Stimulated activated CD8-positive, alpha-beta memory T cell treated with anti-CD3 and anti-CD28 coated beads, Interleukin-4, amount 100 ng/mL, for 24 hours (primary cell): ENCODE results near the gene KRTAP1-5.
"Not testable (repeated sequence)": the region's sequence is repeated elsewhere in the genome, so short reads cannot be mapped to it uniquely, and the experiment has no call there.

Experiments used
- DNase-seq: peaks from one replicate; pipeline ENCODE4 v3.0.0-alpha.2; 2020; ENCODE audit warnings: low read depth

The KRTAP1-5 gene

DNA sequence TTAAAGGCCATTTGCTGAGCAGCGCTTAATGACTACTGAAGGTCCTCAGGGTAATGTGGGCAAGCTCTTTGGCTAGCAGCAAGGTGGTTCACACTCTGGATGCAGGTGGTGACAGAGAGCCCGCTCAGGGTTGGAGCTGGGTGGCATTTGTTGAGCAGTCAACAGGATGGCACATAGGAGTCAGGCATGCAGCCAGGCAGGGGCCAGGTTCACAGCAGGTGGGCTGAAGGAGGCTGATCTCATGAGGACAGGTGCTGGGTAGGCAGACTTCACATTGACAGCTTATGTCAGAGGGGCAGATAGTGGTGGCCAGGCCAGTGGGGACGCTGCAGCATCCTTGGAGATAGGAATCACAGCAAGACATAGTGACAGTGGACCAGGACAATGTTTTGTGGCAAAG is 22.6 kb downstream of the KRTAP1-5 start:
- no peak for DNase-seq

DNA sequence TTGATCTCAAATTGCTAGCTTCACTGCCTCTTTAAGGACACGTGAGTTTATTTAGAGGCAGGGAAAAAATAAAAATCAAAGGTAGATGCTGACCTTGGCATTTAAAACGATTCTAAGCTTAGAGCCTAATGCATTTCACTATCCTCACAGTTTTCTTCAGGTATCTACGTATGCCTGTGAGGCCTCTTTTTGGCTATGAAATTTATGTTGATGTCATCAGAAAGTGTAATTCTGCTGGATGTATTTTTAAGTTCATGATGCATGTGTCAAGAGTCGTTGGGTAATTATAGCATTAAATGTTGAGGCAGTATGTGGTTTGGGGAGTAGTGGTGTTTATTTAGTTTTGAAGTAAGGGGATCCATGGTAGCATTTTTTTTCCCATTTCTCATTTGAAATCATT is 23.1 kb downstream of the KRTAP1-5 start:
- DNase-seq = no peak

DNA sequence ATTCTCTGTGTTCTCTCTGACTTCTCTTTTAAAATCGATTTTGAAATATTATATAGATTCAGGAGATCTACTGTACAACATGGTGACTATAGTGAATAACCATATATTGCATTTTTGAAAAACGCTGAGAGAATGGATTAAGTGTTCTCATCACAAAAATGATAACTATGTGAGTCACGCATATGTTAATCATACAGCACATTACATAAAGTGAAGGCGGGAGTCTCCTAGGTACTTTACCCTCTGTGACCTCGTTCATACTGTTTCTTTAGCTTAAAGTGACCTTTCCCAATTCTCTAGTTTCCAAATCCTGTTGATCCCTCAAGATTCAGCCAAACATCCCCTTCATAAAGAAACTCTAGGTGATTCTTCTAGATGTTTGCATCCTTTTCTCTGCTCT is 24.2 kb downstream of the KRTAP1-5 start:
- no peak for DNase-seq

DNA sequence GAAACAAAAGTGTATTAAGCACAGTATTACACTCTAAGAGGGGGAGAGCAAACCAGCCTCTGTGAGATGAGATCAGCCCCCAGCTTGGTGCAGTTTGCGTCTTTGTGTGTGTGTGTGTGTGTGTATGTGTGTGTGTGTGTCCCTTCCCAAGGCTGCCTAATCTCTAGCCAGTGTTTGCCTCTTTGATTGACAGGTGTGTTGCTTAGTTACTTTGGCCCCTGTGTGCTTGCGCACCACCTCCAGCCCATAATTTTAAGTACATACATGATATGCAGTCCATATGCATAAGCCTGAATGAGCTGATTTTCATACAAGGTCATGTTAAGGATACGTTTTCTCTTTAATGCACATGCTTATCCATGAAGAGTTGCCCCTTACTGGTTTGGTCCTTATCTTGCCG is 25.2 kb downstream of the KRTAP1-5 start:
- no peak for DNase-seq

DNA sequence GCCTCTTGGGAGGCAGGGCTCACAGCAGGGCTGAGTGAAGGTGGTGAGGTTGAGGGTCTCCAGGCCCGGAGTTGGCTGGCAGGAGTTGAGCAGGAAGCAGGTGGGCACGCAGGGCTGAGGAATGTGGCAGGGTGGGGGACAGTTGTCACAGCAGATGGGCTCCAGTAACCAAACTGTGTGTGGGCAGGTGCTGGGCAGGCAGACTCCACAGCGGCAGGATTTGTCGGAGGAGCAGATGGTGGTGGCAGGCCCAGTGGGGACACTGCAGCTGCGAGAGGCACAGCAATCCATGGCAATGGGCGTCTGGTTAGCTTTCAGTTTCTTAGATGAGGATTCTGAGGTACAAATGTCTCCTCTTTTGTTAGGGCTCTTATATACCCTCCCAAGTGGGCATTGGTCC is 27.4 kb downstream of the KRTAP1-5 start, which contains the start of gene KRTAP3-2:
KRTAP3-2 (minus strand) TSS at position 344 of the 400 bp plus-strand sequence; CDS start at position 291, 53 bp downstream.
- not testable (repeated sequence) for DNase-seq

DNA sequence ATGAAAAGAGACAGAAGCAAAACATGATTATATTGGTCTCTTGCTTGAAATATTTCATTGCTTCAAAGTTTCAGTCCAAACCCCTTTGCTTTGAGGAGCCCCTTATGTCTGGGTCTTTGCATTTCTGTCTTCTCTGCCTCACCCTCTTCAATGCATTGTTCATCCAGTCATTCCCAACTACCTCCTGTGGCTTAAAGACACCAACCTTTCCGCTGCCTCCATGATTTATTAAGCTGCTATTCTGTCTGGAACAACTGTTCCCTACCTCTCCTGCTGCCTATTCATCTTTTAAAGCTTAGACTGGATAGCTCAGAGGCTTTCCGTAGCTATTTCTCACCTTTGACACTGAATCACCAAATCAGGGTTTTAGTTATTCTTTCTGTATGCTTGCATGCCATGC is 29.6 kb downstream of the KRTAP1-5 start:
- DNase-seq = no peak

DNA sequence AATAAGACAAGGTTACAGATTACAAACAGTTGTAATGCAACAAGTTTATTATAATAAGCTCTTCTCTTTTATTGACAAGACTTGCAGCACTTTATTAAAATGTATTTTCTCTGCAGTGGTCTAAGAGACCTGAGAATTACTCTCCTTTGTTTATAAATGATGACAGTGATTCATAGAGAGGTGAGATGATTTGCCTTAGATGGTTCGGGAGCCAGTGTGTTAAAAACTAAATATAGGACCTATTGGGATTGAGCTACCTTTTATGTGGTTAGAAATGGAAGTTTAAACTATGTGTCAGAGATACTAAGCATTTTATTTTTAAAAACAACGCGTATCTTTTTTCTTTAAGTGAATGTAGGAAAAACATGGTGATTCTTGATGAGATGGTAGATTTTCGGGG is 30.2 kb downstream of the KRTAP1-5 start:
- no peak for DNase-seq

DNA sequence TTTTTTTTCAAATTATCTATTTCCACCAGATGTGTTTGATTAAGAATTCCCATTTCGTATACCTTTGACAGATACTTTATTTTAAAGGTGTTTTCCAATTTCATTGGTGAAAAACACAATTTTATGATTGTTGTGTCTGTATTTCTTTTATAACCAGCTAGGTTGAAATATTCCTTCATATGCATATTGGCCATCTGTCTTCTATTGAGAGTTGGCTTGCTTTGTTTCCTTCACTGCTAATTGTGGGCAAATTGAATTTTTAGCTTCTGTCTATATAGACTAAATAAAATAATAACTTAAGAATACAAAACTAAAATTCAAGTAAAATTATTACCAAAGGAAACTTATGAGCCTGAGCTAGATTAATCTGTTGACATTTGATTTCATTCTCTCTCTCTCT is 31.9 kb downstream of the KRTAP1-5 start:
- no peak for DNase-seq

DNA sequence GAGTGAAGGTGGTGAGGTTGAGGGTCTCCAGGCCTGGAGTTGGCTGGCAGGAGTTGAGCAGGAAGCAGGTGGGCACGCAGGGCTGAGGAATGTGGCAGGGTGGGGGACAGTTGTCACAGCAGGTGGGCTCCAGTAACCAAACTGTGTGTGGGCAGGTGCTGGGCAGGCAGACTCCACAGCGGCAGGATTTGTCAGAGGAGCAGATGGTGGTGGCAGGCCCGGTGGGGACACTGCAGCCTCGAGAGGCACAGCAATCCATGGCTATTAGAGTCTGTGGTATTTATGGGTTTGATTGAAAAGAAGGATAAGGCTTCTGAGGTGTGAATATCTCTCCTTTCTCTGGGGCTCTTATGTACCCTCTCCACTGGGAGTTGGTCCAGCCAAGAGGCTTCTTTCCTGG is 33.2 kb downstream of the KRTAP1-5 start, which contains the start of gene KRTAP3-3:
KRTAP3-3 (minus strand) TSS at position 326 of the 400 bp plus-strand sequence; CDS start at position 259, 67 bp downstream.
- DNase-seq = no peak

DNA sequence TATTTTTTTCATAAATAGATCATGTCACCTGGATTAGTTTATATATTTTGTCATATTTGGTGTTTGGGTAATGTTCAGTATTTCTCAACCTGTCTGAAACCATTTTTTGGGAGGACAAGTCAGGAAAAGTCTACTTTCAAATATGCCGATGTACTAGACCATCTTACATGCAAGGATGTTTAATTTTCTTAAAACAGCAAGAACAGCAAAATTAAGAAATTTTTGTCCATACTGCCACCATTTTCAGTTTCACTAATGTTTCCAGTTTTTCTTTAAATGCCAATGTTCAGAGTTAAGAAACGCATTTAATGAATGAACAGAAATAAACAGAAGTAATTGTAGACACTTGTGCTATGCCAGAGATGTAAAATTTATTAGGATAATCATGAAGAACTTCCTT is 33.9 kb downstream of the KRTAP1-5 start:
- no peak for DNase-seq

DNA sequence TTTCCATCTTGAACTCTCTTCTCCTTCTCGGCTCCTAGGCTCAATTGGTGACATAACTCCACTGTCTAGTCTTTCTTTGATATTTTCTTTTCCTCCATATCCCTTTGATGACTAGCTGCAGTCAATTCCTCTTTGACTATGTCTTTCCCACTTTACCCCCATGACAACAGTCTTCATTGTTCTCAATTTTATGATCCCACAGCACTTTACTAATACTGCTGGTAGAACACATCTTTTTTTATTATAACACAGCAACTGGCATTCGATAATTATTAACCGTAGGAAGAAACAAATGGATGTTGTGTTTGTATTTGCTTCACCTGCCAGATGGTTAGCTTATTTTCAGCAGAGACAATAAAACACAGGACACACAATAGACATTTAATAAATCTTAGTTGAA is 34.3 kb downstream of the KRTAP1-5 start:
- no peak for DNase-seq

DNA sequence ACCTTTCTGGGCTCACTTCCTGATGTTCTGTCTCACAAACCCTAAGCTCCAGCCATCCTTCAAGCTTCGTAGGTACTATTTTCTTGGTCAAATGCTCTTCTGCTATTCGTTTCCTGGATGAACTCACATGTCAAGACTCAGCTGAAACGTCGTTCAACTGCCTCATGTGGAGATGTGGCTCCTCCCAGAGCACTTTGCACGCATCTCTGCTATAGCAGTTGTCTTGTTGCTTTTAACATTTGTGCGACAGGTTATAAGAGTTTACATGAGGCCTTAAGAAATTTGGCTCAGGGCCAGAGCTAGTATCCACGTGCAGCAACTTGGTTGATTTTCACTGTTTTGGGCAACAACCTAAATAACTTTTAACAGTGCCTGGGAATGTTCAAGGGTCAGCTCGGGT is 40.1 kb downstream of the KRTAP1-5 start:
- no peak for DNase-seq

DNA sequence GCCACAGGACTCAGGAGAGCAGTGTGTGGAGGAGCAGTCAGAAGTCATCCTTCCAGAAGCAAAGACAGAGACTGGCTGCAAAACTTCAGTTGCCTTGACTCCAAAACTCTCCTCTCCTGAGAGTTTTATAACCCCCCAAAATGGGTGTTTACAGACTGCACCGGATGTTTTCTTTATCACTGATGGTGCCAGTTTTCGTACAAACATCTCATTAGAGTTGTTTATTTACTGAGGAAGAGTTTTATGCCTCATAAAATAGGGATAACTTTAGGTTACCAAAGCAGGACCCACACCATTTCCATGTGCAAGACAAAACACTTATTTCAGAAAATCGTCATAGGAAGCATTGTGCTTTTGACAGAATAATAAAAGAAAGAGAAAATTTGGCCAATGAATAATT is 42.8 kb downstream of the KRTAP1-5 start, which contains the start of gene KRT40:
KRT40 (minus strand) TSS at position 101 of the 400 bp plus-strand sequence; CDS start at position 48, 53 bp downstream.
- no peak for DNase-seq

DNA sequence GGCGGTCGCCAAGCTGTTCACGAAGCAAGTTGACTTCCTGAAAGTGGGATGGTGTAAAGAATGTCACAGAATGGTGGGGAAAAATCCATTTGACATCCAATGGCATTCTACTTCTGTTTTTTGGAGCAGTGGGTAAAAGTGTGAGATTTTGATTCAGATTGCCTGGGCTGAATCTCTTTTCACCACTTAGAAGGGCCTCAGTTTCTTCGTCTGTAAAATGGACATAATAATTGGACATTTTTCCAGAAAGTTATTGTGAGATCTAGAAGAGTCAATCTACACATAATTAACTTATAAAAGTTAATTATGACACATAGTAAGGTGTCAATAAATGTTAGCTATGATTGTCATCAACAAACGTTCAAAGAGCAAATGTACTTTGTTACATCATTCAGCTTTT is 45.9 kb downstream of the KRTAP1-5 start:
- no peak for DNase-seq

DNA sequence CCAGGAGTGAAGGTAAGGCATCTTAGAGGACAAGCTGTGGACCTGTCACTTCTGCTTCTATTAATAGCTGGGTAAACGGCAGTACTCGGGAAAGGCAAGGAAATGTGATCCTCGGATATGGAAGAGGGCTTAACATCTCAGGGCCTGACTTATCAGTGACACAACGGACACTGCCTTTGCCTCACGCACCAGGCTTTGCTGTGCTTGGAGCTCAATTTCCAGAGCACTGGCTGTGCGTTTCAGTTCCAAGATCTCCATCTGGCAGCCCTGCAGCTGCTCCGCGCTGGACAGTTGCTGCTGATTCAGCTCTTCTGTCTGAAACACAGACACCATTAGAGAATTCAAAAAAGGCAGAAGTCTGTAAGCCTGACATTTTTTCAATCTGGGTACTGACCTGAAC is 46.4 kb downstream of the KRTAP1-5 start:
- DNase-seq = no peak

DNA sequence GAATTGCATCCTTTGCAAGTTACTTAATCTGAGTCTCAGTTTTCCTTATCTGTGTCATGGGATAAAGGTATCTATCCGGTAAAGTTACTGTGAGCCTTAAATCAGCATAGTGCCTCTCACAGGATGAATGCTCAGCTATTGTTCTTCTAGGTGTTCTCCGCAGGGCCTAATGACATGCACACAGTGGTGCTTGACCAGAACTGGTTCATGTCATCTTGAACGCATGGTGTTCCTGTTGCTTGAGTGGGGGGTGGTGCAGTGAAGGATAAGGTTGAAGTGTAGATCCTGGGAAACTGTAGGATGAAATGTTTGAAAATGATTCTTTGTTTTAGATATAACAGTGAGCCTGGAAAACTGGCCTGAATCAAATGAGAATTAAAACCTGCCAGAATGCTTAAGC is 46.9 kb downstream of the KRTAP1-5 start:
- DNase-seq = no peak

DNA sequence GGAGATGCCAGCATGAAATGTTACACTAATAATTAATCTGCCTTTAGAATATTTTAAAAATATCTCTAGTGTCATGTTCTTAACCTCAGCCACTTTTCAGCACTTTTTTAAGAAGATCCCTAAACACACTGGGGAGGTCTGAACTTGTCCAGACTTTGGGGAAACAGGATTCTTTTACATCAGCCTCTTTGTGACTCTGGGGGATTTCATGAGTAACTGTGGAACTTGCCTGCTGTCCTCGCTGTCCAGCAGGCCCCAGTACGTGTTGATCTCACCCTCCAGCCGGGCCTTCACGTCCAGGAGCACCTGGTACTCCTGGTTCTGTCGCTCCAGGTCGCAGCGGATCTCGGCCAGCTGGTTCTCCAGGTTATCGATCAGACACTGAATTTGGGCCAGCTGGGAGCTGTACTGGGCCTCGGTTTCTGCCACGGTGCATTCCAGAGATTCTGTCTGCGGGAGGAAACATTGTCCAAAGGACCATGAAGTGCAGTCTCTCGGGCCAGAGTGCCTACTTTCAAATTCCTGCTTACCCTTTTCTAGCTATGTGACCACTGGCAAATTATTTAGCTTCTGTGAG is 48.3 kb downstream of the KRTAP1-5 start:
- DNase-seq = no peak
